Smooth muscle cell (in vitro differentiated cells): ENCODE data around the gene TRAPPC11. TPM values are rescaled to one million over a fixed set of nuclear protein-coding genes. Genes with fewer than 3 reads are reported as not detected.

ENCODE experiments used
- DNase-seq: peaks from one replicate; lab custom pipeline; 2025; ENCODE audit not compliant: unreplicated experiment; lab: John Stamatoyannopoulos, UW
- H2AFZ ChIP-seq: fragments of 200-600 bp; sonication (generic); 2 replicates; pipeline ENCODE4 v1.6.0; 2016; ENCODE audit warnings: antibody characterized with exemption, low read depth, mild to moderate bottlenecking
- H3F3A ChIP-seq: fragments of 200-600 bp; sonication (generic); 2 replicates; pipeline ENCODE4 v1.6.0; 2017; ENCODE audit warnings: antibody characterized with exemption, low read depth
- H3K27ac ChIP-seq: fragments of 200-600 bp; sonication (generic); 2 replicates; pipeline ENCODE4 v1.5.1; 2016; ENCODE audit warnings: low read depth, mild to moderate bottlenecking
- H3K27me3 ChIP-seq: fragments of 200-600 bp; sonication (generic); 2 replicates; pipeline ENCODE4 v1.6.1; 2016; ENCODE audit warnings: low read depth, mild to moderate bottlenecking
- H3K36me3 ChIP-seq: fragments of 200-600 bp; sonication (generic); 2 replicates; pipeline ENCODE4 v1.5.1; 2016; ENCODE audit warnings: low read depth
- H3K4me1 ChIP-seq: fragments of 200-600 bp; sonication (generic); 2 replicates; pipeline ENCODE4 v1.5.1; 2016; ENCODE audit warnings: low read depth
- H3K4me2 ChIP-seq: fragments of 200-600 bp; sonication (generic); 2 replicates; pipeline ENCODE4 v1.6.0; 2016; ENCODE audit warnings: mild to moderate bottlenecking
- H3K4me3 ChIP-seq: fragments of 200-600 bp; sonication (generic); 2 replicates; pipeline ENCODE4 v1.5.1; 2016; ENCODE audit warnings: mild to moderate bottlenecking
- H3K79me2 ChIP-seq: fragments of 200-600 bp; sonication (generic); 2 replicates; pipeline ENCODE4 v1.6.0; 2016; ENCODE audit warnings: low read depth, mild to moderate bottlenecking
- H3K9ac ChIP-seq: fragments of 200-600 bp; sonication (generic); 2 replicates; pipeline ENCODE4 v1.6.0; 2016; ENCODE audit warnings: low read depth
- H3K9me3 ChIP-seq: fragments of 200-600 bp; sonication (generic); replicated peaks from 2 replicates; pipeline ENCODE4 v1.5.1; 2016; ENCODE audit warnings: low read depth
- H4K20me1 ChIP-seq: fragments of 200-600 bp; sonication (generic); 2 replicates; pipeline ENCODE4 v1.6.0; 2016; ENCODE audit warnings: low read depth
- WGBS: methylation state at CpG from one replicate; pipeline ENCODE4 v1.1.7; 2016; ENCODE audit warnings: low lambda C conversion rate; 5-methylcytosine and 5-hydroxymethylcytosine counted together
- polyA plus RNA-seq: library from polyadenylated mRNA; unstranded; fragments of >200 nt; fragmentation: Nextera tagmentation; extraction: Ambion mirVana; gene quantifications from 2 replicates; pipeline ENCODE4 v1.2.1, GENCODE V29; 2016
- total RNA-seq: library from RNA; depleted of rRNA; stranded (reverse); fragments of >200 nt; gene quantifications from 2 replicates; pipeline ENCODE4 v1.2.3, GENCODE V29; 2014
- TF ChIP-seq, protein P1 (sequence below): fragments of 200-600 bp; sonication (generic); IDR thresholded peaks from 2 replicates; pipeline ENCODE4 v1.5.1; 2017; ENCODE audit warnings: borderline replicate concordance, mild to moderate bottlenecking, antibody characterized with exemption; ENCODE audit not compliant: insufficient read depth, poor library complexity, severe bottlenecking

Gene TRAPPC11
- total and polyA plus RNA-seq, 2 experiments from 2014 or later: 12.4 to 41.0 TPM

DNA sequence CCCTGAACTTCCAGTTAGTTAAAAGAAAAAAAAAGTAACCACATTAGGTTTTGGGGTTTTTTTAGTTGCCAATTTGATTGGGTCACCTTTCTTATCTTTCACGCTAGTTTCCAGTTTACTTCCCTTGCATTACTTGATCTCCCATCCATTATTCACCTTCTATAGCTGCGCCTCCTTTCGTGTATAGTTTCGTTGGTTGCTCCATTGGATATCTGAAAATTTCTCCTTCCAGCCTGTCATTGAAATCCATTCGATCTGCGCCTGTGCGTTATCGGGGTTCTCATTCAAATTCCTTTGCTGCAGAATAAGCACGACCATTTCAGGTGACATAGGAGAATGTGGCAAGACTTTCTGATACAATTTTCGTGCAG, 764 bp downstream of the TRAPPC11 start:
- H3K4me1 ChIP-seq: peaks cover 15% of the 10 kb centered on the region
- H3K79me2 ChIP-seq: peaks cover 63% of the 10 kb centered on the region
- H3F3A ChIP-seq: no peaks in the 10 kb centered on the region
- H3K9me3 ChIP-seq: no peaks in the 10 kb centered on the region
- H3K27ac ChIP-seq: peak overlapping the region; percentile 81
- H3K4me2 ChIP-seq: peak overlapping the region; percentile 96
- peak overlapping the region; percentile 88 for H3K9ac ChIP-seq
- H4K20me1 ChIP-seq: peaks cover 17% of the 10 kb centered on the region
- peak overlapping the region; percentile 86 for H3K4me3 ChIP-seq
- no peaks in the 10 kb centered on the region for H3K27me3 ChIP-seq
- 20% methylated on average over 10 of the region's 10 CpGs for WGBS
- no peaks in the 10 kb centered on the region for H3K36me3 ChIP-seq
- DNase-seq: no peak
- TF ChIP-seq, protein P1, sequence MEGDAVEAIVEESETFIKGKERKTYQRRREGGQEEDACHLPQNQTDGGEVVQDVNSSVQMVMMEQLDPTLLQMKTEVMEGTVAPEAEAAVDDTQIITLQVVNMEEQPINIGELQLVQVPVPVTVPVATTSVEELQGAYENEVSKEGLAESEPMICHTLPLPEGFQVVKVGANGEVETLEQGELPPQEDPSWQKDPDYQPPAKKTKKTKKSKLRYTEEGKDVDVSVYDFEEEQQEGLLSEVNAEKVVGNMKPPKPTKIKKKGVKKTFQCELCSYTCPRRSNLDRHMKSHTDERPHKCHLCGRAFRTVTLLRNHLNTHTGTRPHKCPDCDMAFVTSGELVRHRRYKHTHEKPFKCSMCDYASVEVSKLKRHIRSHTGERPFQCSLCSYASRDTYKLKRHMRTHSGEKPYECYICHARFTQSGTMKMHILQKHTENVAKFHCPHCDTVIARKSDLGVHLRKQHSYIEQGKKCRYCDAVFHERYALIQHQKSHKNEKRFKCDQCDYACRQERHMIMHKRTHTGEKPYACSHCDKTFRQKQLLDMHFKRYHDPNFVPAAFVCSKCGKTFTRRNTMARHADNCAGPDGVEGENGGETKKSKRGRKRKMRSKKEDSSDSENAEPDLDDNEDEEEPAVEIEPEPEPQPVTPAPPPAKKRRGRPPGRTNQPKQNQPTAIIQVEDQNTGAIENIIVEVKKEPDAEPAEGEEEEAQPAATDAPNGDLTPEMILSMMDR: no peak
- peak overlapping the region; percentile 85 for H2AFZ ChIP-seq

DNA sequence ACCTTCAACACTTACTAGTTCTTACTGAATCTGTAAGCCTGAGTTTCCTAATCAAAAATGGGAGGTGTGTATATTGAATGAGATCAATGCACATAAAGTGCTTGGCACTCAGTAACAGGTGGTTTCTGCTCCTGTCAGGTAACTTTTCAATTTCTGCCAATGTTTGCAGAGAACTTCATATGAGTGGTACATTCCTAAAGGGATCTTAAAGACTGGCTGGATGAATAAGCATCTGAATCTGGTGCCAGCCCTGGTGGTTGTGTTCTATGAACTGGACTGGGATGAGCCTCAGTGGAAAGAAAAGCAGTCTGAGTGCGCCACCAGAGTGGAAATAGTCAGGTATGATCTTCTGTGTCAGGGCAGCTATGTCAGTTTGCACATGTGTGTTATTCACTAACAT, 7.0 kb downstream of the TRAPPC11 start:
- Histone ChIP-seq H3K79me2 (peaks cover 23% of the 10 kb centered on the region), H3K27ac (no peak overlapping the region), H3K4me1 (no peaks in the 10 kb centered on the region), H4K20me1 (peaks cover 25% of the 10 kb centered on the region), H3K9ac (no peak overlapping the region), H3K9me3 (no peaks in the 10 kb centered on the region), H3K27me3 (no peaks in the 10 kb centered on the region), H3K4me3 (no peak overlapping the region), H3K4me2 (no peak overlapping the region), H3K36me3 (peaks cover 25% of the 10 kb centered on the region), H3F3A (no peaks in the 10 kb centered on the region), H2AFZ (no peak overlapping the region)
- TF ChIP-seq, protein P1: no peak
- WGBS: 92% methylated on average over 1 of the region's 1 CpG
- no peak for DNase-seq

DNA sequence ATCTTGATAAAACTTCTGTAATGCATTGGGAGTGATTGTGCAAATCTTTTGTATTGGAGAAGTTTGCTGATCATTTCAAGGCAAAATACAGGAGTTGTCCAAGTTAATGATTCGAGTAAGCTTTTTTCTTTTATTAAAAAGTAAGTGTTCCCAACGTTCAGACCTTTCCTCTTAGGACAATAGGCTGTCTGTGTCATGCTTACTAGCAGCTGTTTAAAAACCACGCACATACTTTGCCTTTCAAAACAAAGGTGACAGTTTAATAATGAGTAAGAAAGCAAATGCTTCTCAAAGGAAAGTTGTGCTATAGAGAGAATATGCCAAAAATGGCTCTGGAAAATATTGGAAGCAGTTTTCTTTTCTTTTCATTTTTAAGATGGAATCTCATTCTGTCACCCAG, 11.2 kb downstream of the TRAPPC11 start:
- no peak for DNase-seq
- H3K4me2 ChIP-seq: no peak overlapping the region
- no peak overlapping the region for H2AFZ ChIP-seq
- H3K27ac ChIP-seq: no peak overlapping the region
- H3F3A ChIP-seq: no peaks in the 10 kb centered on the region
- no peak overlapping the region for H3K9ac ChIP-seq
- H3K36me3 ChIP-seq: peaks cover 35% of the 10 kb centered on the region
- H4K20me1 ChIP-seq: peaks cover 8% of the 10 kb centered on the region
- H3K4me1 ChIP-seq: no peaks in the 10 kb centered on the region
- WGBS: 90% methylated on average over 3 of the region's 3 CpGs
- no peaks in the 10 kb centered on the region for H3K9me3 ChIP-seq
- no peaks in the 10 kb centered on the region for H3K79me2 ChIP-seq
- no peaks in the 10 kb centered on the region for H3K27me3 ChIP-seq
- H3K4me3 ChIP-seq: no peak overlapping the region
- TF ChIP-seq, protein P1: no peak

DNA sequence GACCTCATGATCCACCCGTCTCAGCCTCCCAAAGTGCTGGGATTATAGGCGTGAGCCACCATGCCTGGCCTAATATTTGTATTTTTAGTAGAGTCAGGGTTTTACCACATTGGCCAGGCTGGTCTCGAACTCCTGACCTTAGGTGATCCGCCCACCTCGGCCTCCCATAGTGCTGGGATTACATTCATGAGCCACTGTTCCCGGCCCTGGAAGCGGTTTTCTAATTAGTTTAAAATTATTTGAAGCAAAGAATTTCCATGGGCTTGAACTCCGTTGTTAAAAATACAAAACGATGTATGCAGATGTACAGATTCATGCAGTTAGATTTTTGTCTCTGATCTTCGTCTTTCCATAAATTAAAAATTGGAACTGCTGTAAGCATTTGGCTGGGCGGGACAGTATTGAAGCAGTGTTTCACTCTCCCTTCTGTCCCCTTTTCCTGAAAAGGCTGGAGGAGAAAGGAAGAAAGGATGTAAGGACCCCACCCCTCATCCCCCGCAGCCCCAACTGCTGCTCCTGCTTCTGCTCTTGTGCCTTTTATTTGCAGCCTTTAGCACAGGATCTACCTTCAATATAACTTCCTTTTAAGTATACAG, 12.0 kb downstream of the TRAPPC11 start:
- Histone ChIP-seq H3K4me2 (no peak overlapping the region), H3K4me1 (no peaks in the 10 kb centered on the region), H3K4me3 (no peak overlapping the region), H4K20me1 (peaks cover 6% of the 10 kb centered on the region), H3K36me3 (peaks cover 31% of the 10 kb centered on the region), H3K27ac (no peak overlapping the region), H3K79me2 (no peaks in the 10 kb centered on the region), H3K27me3 (no peaks in the 10 kb centered on the region), H3K9me3 (no peaks in the 10 kb centered on the region), H3K9ac (no peak overlapping the region), H3F3A (no peaks in the 10 kb centered on the region), H2AFZ (no peak overlapping the region)
- no peak for DNase-seq
- WGBS: 84% methylated on average over 12 of the region's 12 CpGs
- TF ChIP-seq, protein P1: no peak
